HG03060 (cell line): ENCODE data around the gene VPREB3.
"Not testable (repeated sequence)": the region's sequence is repeated elsewhere in the genome, so short reads cannot be mapped to it uniquely, and the experiment has no call there.

ENCODE experiments used
- ATAC-seq: cut with Tn5 transposase; IDR thresholded peaks from one replicate; pipeline ENCODE4 v1.9.1; 2021; ENCODE audit warnings: low read depth, moderate number of reproducible peaks; ENCODE audit not compliant: unreplicated experiment

Gene VPREB3

DNA sequence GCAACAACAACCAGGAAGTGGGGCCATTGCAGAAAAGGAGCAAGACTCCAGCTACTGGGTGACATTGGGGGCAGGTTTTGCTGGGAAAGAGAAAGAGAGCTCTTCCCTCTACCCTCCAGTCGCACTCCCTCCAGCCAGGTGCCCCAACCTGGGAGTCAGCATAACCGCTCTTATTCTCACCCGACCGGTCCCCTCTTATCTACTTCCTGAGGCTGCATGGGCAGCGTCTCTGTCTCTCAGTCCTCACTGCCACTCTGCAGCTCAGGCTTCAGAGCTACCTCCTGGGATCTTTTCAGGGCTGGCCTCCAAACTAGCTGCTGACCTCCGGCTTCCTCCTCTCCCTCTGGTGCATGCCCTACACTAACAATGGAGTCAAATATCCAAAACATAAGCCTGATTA lies 8.4 kb downstream of the VPREB3 start:
- no peak for ATAC-seq

- ATAC-seq, result no peak
These were observed 9.7 kb downstream of the VPREB3 start for GRCh38 chr22:23744485-23744884.

DNA sequence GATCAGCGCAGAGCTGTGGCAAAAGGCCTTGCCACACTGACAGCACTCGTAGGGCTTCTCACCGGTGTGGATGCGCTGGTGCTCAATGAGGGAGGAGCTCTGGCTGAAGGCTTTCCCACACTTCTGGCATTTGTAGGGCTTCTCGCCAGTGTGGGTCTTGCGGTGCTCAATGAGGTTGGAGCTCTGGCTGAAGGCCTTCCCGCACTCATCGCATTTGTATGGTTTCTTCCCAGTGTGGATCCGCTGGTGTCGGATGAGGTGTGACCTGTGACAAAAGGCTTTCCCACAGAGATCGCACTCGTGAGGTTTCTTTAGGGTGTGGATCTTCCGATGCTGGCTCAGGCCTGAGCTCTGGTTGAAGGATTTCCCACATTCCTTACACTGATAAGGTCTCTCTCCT lies 10.2 kb downstream of the VPREB3 start:
- ATAC-seq, result no peak

- no peak for ATAC-seq
These were observed 10.9 kb downstream of the VPREB3 start for GRCh38 chr22:23743303-23743705.

DNA sequence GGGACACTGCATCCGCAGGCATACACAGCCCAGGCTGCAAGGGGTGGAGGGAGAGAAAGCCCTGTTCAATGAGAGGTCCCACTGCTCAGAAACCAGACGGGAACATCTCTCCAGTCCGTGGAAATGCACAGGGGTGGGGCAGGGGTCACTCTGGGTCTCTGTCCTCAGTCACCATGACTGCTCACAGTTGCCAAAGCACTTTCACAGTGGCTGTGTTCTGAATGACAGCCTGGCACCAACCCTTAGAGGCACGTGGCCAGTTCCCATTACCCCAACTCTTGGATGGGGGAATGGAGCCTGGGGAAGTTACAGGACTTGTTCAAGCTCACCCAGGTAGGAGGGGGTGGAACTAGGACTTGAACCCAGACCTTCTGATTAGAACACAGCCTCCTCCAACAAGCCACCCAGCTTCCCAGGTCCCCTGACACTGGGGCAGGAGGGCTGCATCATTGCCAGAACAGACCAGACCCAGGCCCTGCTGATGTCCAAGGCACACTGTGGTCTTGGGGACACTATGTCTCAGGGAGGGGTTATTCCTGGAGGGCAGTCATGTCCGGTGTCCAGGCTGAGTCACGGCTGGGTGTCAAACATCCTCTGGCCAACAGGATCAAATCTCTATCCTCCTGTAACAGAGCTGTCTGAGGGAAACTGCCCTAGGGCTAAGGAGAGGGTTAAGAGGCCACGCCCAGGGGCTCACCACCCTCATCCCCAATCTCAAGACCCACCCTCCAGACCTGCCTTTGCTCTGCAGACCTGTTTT lies 11.5 kb downstream of the VPREB3 start:
- ATAC-seq, result no peak

- ATAC-seq, result no peak
These were observed 16.5 kb downstream of the VPREB3 start for GRCh38 chr22:23737696-23738095.

GRCh38 chr22:23728108-23728507 lies 26.1 kb downstream of the VPREB3 start:
- ATAC-seq, result not testable (repeated sequence)

DNA sequence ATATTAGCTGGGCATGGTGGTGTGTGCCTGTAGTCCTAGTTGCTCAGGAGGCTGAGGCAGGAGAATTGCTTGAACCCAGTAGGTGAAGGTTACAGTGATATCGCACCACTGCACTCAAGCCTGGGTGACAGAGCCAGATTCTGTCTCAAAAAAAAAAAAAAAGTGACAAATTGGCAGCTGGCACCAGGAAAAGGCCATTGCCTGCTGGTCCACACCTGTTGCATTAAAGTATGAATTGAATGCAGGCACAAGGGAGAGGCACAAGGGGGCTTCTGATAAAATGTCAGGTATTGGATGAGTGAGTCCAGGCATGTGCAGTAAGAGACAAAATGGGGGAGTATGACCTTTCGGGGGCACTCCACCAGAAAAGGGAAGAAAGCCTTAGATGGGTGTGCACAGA lies 31.5 kb downstream of the VPREB3 start:
- no peak for ATAC-seq

DNA sequence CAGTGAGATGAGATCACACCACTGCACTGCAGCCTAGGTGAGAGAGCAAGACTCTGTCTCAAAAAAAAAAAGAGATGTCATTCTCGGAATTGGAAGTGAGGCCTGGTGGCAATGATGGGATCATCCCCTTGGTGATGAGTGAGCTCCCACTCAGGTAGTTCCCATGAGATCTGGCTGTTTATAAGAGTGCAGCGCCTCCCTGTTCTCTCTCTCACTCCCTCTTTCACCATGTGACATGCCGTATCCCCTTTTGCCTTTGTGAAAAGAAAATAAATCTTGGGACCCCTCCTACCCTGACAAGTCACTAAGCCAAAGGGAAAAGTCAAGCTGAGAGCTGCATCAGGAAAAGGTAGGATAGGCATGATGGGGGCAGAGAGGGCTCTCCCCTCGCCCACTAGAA lies 32.1 kb downstream of the VPREB3 start:
- no peak for ATAC-seq

- ATAC-seq, result no peak
These were observed 33.4 kb downstream of the VPREB3 start for GRCh38 chr22:23720855-23721254.

DNA sequence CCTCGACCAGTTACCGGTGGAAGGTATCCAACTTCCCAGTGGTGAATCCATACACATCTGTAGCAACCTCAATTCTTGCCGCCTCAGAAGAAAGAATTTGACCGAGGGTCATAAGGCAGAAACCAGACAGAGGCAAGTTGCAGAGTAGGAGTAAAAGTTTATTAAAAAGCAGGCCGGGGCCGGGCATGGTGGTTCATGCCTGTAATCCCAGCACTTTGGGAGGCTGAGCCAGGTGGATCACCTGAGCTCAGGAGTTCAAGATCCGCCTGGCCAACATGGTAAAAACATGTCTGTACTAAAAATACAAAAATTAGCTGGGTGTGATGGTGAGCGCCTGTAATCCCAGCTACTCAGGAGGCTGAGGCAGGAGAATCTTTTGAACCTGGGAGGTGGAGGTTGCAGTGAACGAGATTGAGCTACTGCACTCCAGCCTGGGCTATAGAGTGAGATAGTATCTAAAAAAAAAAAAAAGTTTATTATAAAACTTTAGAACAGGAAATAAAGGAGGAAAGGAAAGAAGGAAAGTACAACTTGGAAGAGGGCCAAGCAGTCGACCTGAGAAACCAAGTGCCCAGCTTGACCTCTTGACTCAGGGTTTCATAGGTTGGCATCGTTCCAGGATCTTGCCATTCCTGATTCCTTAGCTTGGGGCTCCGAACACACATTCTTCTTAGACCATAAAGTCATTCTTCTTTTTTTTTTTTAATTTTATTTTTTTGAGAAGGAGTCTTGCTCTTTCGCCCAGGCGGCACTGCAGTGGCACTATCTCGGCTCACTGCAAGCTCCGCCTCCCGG lies 35.7 kb downstream of the VPREB3 start:
- no peak for ATAC-seq

GRCh38 chr22:23716811-23717801 lies 37.1 kb downstream of the VPREB3 start:
- ATAC-seq, result no peak

DNA sequence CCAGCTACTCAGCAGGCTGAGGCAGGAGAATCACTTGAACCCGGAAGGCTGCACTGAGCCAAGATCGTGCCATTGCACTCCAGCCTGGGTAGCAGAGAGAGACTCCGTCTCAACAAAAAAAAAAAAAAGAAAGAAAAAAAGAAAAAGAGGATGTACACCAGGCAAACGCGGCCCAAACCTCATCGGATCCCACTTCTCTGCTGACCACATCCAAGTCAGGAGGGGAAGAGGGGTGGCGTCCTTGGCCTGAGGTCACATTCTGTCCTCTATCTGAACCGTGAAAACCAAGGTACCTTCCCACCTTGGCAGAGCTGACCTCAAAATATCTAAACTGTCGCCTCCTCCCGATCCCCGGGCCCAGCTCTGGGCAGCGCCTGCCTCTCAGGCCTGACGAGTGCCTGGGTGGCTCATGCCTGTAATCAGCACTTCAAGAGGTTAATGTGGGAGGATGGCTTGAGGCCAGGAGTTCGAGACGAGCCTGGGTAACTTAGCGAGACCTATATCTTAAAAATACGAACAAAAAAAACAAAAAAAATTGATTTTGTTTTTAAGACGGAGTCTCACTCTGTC lies 38.3 kb downstream of the VPREB3 start:
- ATAC-seq, result no peak

GRCh38 chr22:23714596-23715578 lies 39.3 kb downstream of the VPREB3 start:
- ATAC-seq, result no peak

- ATAC-seq, result no peak
These were observed 40.3 kb downstream of the VPREB3 start for GRCh38 chr22:23713696-23714595.

DNA sequence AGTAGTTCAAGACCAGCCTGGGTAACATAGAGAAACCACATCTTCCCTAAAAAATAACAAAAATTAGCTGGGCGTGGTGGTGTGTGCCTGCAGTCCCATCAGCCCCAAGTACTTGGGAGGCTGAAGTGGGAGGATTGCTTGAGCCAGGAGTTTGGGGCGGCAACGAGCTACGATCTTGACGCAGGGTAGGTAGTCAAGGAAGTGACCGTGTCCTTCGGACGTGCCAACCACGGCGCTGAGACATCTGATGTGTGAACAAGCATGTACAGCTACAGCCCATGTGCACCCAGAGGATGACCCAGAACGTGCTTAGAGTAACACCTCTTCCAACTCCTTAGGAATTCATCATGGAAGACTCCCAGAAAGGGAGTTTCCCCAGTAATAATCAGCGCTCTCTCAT lies 42.0 kb downstream of the VPREB3 start:
- no peak for ATAC-seq

- no peak for ATAC-seq
These were observed 45.1 kb downstream of the VPREB3 start for GRCh38 chr22:23709107-23709506.

- no peak for ATAC-seq
These were observed 46.0 kb downstream of the VPREB3 start for GRCh38 chr22:23708270-23708669.
